Measurements from ENCODE around the gene ATG7. TPM values are rescaled to one million over a fixed set of nuclear protein-coding genes. Genes with fewer than 3 reads are reported as not detected.

Gene ATG7
- total RNA-seq, 2 experiments from 2014 or later = 21.7 to 28.4 TPM

GRCh38 chr3:11290743-11291680 is 18.8 kb downstream of the ATG7 start:
- DNase-seq (ENCODE audit: low spot score) = peak; percentile 20
- Histone ChIP-seq H4K20me1 (ENCODE audit: insufficient read depth, low read length) (no peaks in the 10 kb centered on the region; the same call in 1 of the 2 replicates), H2AFZ (ENCODE audit: low read length) (no peak overlapping the region), H3K4me1 (ENCODE audit: insufficient read depth, low read length, poor library complexity, severe bottlenecking) (peaks cover 24% of the 10 kb centered on the region), H3K36me3 (ENCODE audit: insufficient read depth, low read length) (peaks cover 12% of the 10 kb centered on the region; the same call in 1 of the 2 replicates), H3K27ac (ENCODE audit: low read depth, low read length, poor library complexity, severe bottlenecking) (no peak overlapping the region), H3K79me2 (ENCODE audit: insufficient read depth, low read depth, low read length) (no peaks in the 10 kb centered on the region), H3K9me2 (ENCODE audit: insufficient read depth, low read length) (no peaks in the 10 kb centered on the region), H3K9me3 (ENCODE audit: low read length) (no peaks in the 10 kb centered on the region), H3K4me3 (ENCODE audit: low read depth, low read length, poor library complexity, severe bottlenecking) (no peak overlapping the region), H3K4me2 (ENCODE audit: low read length) (no peak overlapping the region)
- TF ChIP-seq EZH2phosphoT487 (IDR thresholded peaks at IDR 0.05; ENCODE audit: borderline replicate concordance, low read depth, low read length) (no peak), CTCF (conservative IDR thresholded peaks at IDR 0.05; ENCODE audit: low read length) (no peak)
- intact Hi-C loops (cut with micrococcal nuclease; ENCODE audit: unreplicated experiment) = no loop called here
- ChIA-PET CTCF (ENCODE audit: unreplicated experiment) (no interaction called here), POLR2A (interaction anchor here (0.6 to 1.2 kb wide), 5 partner anchors 11 to 152 kb away, joined by 3 to 4 read pairs (median 3); partner anchors contain the start of gene ATG7)
- no TSS peak for BruUV-seq (replicated peaks)

- CTCF ChIA-PET (ENCODE audit: unreplicated experiment) = no interaction called here
- no TSS peak for BruUV-seq (replicated peaks)
- no peaks in the 10 kb centered on the region for H3K79me2 ChIP-seq (ENCODE audit: insufficient read depth, low read depth, low read length)
- H3K27ac ChIP-seq (ENCODE audit: low read depth, low read length, poor library complexity, severe bottlenecking) = no peak overlapping the region
- TF ChIP-seq EZH2phosphoT487 (IDR thresholded peaks at IDR 0.05; ENCODE audit: borderline replicate concordance, low read depth, low read length) (no peak), CTCF (conservative IDR thresholded peaks at IDR 0.05; ENCODE audit: low read length) (no peak)
- no peak overlapping the region for H3K4me2 ChIP-seq (ENCODE audit: low read length)
- no peaks in the 10 kb centered on the region for H3K9me2 ChIP-seq (ENCODE audit: insufficient read depth, low read length)
- no peak overlapping the region for H2AFZ ChIP-seq (ENCODE audit: low read length)
- H3K36me3 ChIP-seq (ENCODE audit: insufficient read depth, low read length) = peaks cover 12% of the 10 kb centered on the region; the same call in 1 of the 2 replicates
- intact Hi-C loops (cut with micrococcal nuclease; ENCODE audit: unreplicated experiment) = no loop called here
- POLR2A ChIA-PET = interaction anchor here (0.6 to 0.8 kb wide), 3 partner anchors 13 to 24 kb away, joined by 3 to 6 read pairs (median 4); partner anchors contain the start of gene ATG7
- H3K4me1 ChIP-seq (ENCODE audit: insufficient read depth, low read length, poor library complexity, severe bottlenecking) = peaks cover 24% of the 10 kb centered on the region
- H3K9me3 ChIP-seq (ENCODE audit: low read length) = no peaks in the 10 kb centered on the region
- H3K4me3 ChIP-seq (ENCODE audit: low read depth, low read length, poor library complexity, severe bottlenecking) = no peak overlapping the region
- no peak for DNase-seq (ENCODE audit: low spot score)
- H4K20me1 ChIP-seq (ENCODE audit: insufficient read depth, low read length) = no peaks in the 10 kb centered on the region; the same call in 1 of the 2 replicates
Observed at GRCh38 chr3:11291808-11292207, 19.6 kb downstream of the ATG7 start.

Data from OCI-LY7 (cell line).